Esophagus muscularis mucosa (tissue), 4 donors: ENCODE measurements around the gene RBMS3. TPM values are rescaled to one million over a fixed set of nuclear protein-coding genes. Genes with fewer than 3 reads are reported as not detected.

Experiments used
- DNase-seq: peaks from one replicate; pipeline ENCODE4 v3.0.0-alpha.2; 2017; ENCODE audit errors: extremely low spot score
- H3K27ac ChIP-seq, 4 donors: fragments of 200-600 bp; sonication (generic); replicated peaks in 1 of 4; 1 replicate in 3 of 4; 2 replicates in 1 of 4; pipeline ENCODE4 v1.5.1; 2016 to 2019; ENCODE audit warnings: mild to moderate bottlenecking in 1 of 4
- H3K27me3 ChIP-seq, 4 donors: fragments of 200-600 bp; sonication (generic); one replicate each; pipeline versions ENCODE4 v1.5.1 to v1.6.0; 2016 to 2019
- H3K36me3 ChIP-seq, 4 donors: fragments of 200-600 bp; sonication (generic); one replicate each; pipeline ENCODE4 v1.5.1; 2016 to 2019
- H3K4me1 ChIP-seq, 4 donors: fragments of 200-600 bp; sonication (generic); one replicate each; pipeline ENCODE4 v1.5.1; 2016 to 2019
- H3K4me3 ChIP-seq, 4 donors: fragments of 200-600 bp; sonication (generic); 1 replicate in 2 of 4; 2 replicates in 2 of 4; pipeline ENCODE4 v1.5.1; 2016 to 2019; ENCODE audit warnings: mild to moderate bottlenecking in 4 of 4, moderate library complexity in 1 of 4
- H3K9me3 ChIP-seq, 4 donors: fragments of 200-600 bp; sonication (generic); 1 replicate in 3 of 4; 2 replicates in 1 of 4; pipeline ENCODE4 v1.5.1; 2016 to 2019
- CTCF ChIP-seq, 3 experiments: fragments of 200-600 bp in 2 of 3; fragments of 450-650 bp in 1 of 3; sonication (generic) in 2 of 3; IDR thresholded peaks; one replicate each; pipeline ENCODE4 v1.5.1; 2017 to 2019; ENCODE audit warnings: antibody characterized with exemption in 3 of 3, mild to moderate bottlenecking in 2 of 3, moderate library complexity in 1 of 3
- EP300 ChIP-seq: sonication (generic); formaldehyde crosslinking; IDR thresholded peaks from one replicate; pipeline ENCODE4 v1.6.1; 2017; ENCODE audit warnings: antibody characterized with exemption
- POLR2A ChIP-seq: fragments of 450-650 bp; IDR thresholded peaks from one replicate; pipeline ENCODE4 v1.6.1; 2017; ENCODE audit warnings: antibody characterized with exemption, moderate library complexity, mild to moderate bottlenecking, low read depth
- POLR2AphosphoS5 ChIP-seq, 2 donors: sonication (generic); formaldehyde crosslinking; IDR thresholded peaks; one replicate each; pipeline ENCODE4 v1.6.1; 2017; ENCODE audit warnings: antibody characterized with exemption in 2 of 2
- whole genome bisulfite sequencing: methylation state at CpG from one replicate; pipeline ENCODE4 v1.1.5; 2018; 5-methylcytosine and 5-hydroxymethylcytosine counted together
- intact Hi-C: fragments of 100-400 bp; cut with DNase I; formaldehyde crosslinking; loops from one replicate; pipeline ENCODE4 v1.15.1; 2023
- total RNA-seq, 4 donors: library from RNA; depleted of rRNA; stranded (reverse); fragments of >200 nt; gene quantifications; one replicate each; pipeline versions ENCODE4 v1.1.0 to v1.2.1, GENCODE V29; 2016

RBMS3 gene
- total RNA-seq, 4 donors from 2014 or later: 53.0 to 81.5 (median 61.2) TPM

DNA sequence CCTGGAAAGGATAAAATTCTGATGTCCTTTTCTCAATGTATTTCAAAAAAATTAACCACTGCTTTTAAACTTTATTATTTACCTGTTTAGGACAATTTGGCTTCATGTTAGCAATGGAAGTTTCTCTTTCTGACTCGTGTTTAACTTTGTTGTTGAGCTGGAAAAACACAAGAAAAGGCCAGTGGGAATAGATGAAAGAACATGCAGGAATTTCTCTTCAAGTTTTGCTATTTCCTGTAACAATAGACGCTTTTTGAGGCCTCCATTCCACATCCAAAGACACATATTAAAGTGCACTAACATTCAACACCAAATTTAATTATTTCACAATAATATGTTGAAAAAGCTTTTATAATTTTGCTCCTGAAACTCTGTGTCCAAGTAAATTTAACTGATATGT, 9.7 kb downstream of the RBMS3 start:
- DNase-seq: no peak
- H3K27ac ChIP-seq: peak overlapping the region in 1 of 4 donors; percentile 0
- no peak overlapping the region for H3K4me3 ChIP-seq
- H3K36me3 ChIP-seq: no peaks in the 10 kb centered on the region
- no peak for TF ChIP-seq POLR2AphosphoS5 (IDR thresholded peaks at IDR 0.05)
- TF ChIP-seq EP300: no peak
- TF ChIP-seq POLR2A: no peak
- no peak for TF ChIP-seq CTCF (IDR thresholded peaks at IDR 0.05)
- 67% methylated on average over 2 of the region's 2 CpGs for WGBS
- no peaks in the 10 kb centered on the region for H3K9me3 ChIP-seq
- intact Hi-C loops: no loop called here
- H3K27me3 ChIP-seq: no peaks in the 10 kb centered on the region
- H3K4me1 ChIP-seq: peaks cover 27 to 74% (median 48%) of the 10 kb centered on the region in 4 donors

DNA sequence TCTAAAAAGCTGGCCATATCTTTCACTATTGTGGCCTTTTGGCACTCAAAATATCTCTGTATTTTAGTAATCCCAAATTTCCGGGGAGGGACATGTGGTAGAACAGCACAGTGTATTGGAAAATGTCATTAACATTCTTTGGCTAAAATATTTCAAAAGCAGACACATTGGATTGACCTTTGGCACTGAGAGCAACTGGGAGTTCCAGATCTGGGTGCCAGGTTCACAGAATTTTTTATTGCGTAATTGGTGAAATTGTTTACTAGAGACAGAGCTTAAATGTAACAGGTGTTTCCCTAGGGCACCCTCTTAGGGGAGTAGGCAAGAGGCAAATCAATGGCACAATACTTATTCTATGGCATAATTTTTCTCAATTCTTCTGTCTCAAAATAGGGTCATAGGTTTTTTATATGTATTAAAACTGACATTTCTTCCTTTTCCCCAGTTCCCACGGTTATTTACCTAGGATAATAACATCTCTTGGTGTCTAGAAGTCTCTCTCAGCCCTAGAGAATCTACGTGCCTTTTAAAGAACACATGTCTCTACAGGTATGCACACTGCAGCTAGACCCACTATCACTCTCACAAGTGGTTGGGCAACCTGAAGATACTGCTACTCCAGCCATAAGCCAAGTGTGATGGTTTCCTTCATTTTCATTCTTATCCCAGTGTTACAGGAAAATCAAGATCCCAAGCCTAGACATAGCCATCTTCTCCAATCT, 10.6 kb downstream of the RBMS3 start:
- Histone ChIP-seq H3K27me3 (no peaks in the 10 kb centered on the region), H3K36me3 (no peaks in the 10 kb centered on the region), H3K4me1 (peaks cover 27 to 66% (median 41%) of the 10 kb centered on the region in 4 donors), H3K9me3 (no peaks in the 10 kb centered on the region), H3K4me3 (no peak overlapping the region), H3K27ac (peak overlapping the region in 1 of 4 donors; percentile 0)
- TF ChIP-seq CTCF (IDR thresholded peaks at IDR 0.05) (no peak), POLR2AphosphoS5 (IDR thresholded peaks at IDR 0.05) (peak in 1 of 2 donors; percentile 35)
- intact Hi-C loops: no loop called here
- DNase-seq: no peak
- 68% methylated on average over 4 of the region's 4 CpGs for WGBS

- no peak overlapping the region for H3K27ac ChIP-seq
- no peak overlapping the region for H3K4me3 ChIP-seq
- DNase-seq: no peak
- H3K36me3 ChIP-seq: no peaks in the 10 kb centered on the region
- intact Hi-C loops: no loop called here
- WGBS: 94% methylated on average over 3 of the region's 3 CpGs
- no peak for TF ChIP-seq EP300
- no peak for TF ChIP-seq POLR2AphosphoS5 (IDR thresholded peaks at IDR 0.05)
- no peak for TF ChIP-seq POLR2A
- TF ChIP-seq CTCF (IDR thresholded peaks at IDR 0.05): no peak
- H3K9me3 ChIP-seq: no peaks in the 10 kb centered on the region
- no peaks in the 10 kb centered on the region for H3K27me3 ChIP-seq
- peaks cover 27 to 61% (median 38%) of the 10 kb centered on the region in 4 donors for H3K4me1 ChIP-seq
Observed at GRCh38 chr3:29291982-29292363, 11.1 kb downstream of the RBMS3 start.

DNA sequence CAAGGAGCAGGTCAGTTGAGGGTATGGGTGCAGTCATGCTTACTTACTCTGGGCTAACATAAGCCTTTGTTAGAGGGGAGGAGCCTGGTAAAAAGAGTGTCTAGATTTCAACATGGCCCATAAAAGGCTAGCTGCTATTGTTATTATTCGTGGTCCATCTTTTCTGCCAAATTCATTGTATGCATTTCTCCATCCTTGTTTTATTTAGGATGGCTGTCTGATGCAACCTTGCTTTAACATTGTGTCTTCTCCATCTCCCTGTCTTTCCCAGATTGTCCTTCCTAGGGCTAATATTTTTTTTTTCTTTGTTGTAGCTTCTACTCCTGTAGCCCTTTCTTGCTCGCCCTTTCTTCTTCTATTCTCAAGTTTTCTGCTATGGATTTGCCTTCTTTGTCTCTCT, 12.6 kb downstream of the RBMS3 start:
- no peaks in the 10 kb centered on the region for H3K27me3 ChIP-seq
- H3K27ac ChIP-seq: no peak overlapping the region
- peaks cover 24 to 54% (median 33%) of the 10 kb centered on the region in 4 donors for H3K4me1 ChIP-seq
- no peak for DNase-seq
- H3K4me3 ChIP-seq: no peak overlapping the region
- no peaks in the 10 kb centered on the region for H3K36me3 ChIP-seq
- intact Hi-C loops: no loop called here
- 89% methylated on average over 2 of the region's 2 CpGs for WGBS
- TF ChIP-seq POLR2AphosphoS5 (IDR thresholded peaks at IDR 0.05) (no peak), POLR2A (no peak), EP300 (no peak)
- H3K9me3 ChIP-seq: no peaks in the 10 kb centered on the region

- Histone ChIP-seq H3K27ac (no peak overlapping the region), H3K9me3 (no peaks in the 10 kb centered on the region), H3K4me1 (peaks cover 3 to 31% (median 12%) of the 10 kb centered on the region in 4 donors), H3K4me3 (no peak overlapping the region), H3K27me3 (no peaks in the 10 kb centered on the region), H3K36me3 (no peaks in the 10 kb centered on the region)
- intact Hi-C loops: no loop called here
- 92% methylated on average over 1 of the region's 1 CpG for WGBS
- DNase-seq: no peak
- TF ChIP-seq POLR2A (no peak), CTCF (IDR thresholded peaks at IDR 0.05) (no peak), EP300 (no peak), POLR2AphosphoS5 (IDR thresholded peaks at IDR 0.05) (no peak)
Observed at GRCh38 chr3:29297998-29298397, 17.1 kb downstream of the RBMS3 start.
